ENCODE results near the gene TSHZ1. TPM values are rescaled to one million over a fixed set of nuclear protein-coding genes. Genes with fewer than 3 reads are reported as not detected.

Gene TSHZ1
- total RNA-seq, 1 experiment from 2014 or later = 7.4 TPM

GRCh38 chr18:75203416-75204268 lies 7.0 kb upstream of the TSHZ1 start:
- Histone ChIP-seq H3K4me3 (no peak overlapping the region), H3K79me2 (ENCODE audit: low read depth) (peaks cover 55% of the 10 kb centered on the region), H4K20me1 (ENCODE audit: insufficient read depth) (peaks cover 35% of the 10 kb centered on the region; the same call in 1 of the 2 replicates), H3K4me2 (no peak overlapping the region), H3K36me3 (ENCODE audit: low read depth) (peaks cover 9% of the 10 kb centered on the region; the same call in 1 of the 2 replicates), H2AFZ (no peak overlapping the region), H3F3A (ENCODE audit: insufficient read depth, low read depth) (no peaks in the 10 kb centered on the region; the same call in 1 of the 2 replicates), H3K27ac (no peak overlapping the region), H3K4me1 (replicated peaks; ENCODE audit: insufficient read depth) (peaks cover 16% of the 10 kb centered on the region), H3K9me3 (ENCODE audit: insufficient read depth, low read depth) (no peaks in the 10 kb centered on the region), H3K27me3 (ENCODE audit: insufficient read depth, low read depth) (no peaks in the 10 kb centered on the region), H3K9me2 (ENCODE audit: insufficient read depth) (no peaks in the 10 kb centered on the region)
- DNase-seq = no peak
- no TSS peak for BruUV-seq (replicated peaks)
- TF ChIP-seq EZH2 (IDR thresholded peaks at IDR 0.05; ENCODE audit: low read depth) (no peak), CTCF (conservative IDR thresholded peaks at IDR 0.05) (no peak)
- ChIA-PET CTCF (no interaction called here), POLR2A (ENCODE audit: unreplicated experiment) (interaction anchor here (0.7 kb wide), 1 partner anchor 917 kb away, joined by 4 read pairs; no protein-coding TSS in a partner anchor)
- intact Hi-C loops (cut with micrococcal nuclease; ENCODE audit: unreplicated experiment) = no loop called here

GRCh38 chr18:75204269-75204731 lies 6.3 kb upstream of the TSHZ1 start:
- POLR2A ChIA-PET (ENCODE audit: unreplicated experiment) = no interaction called here
- TF ChIP-seq EZH2 (IDR thresholded peaks at IDR 0.05; ENCODE audit: low read depth) (no peak), CTCF (conservative IDR thresholded peaks at IDR 0.05) (no peak)
- Histone ChIP-seq H3K79me2 (ENCODE audit: low read depth) (peaks cover 55% of the 10 kb centered on the region), H4K20me1 (ENCODE audit: insufficient read depth) (peaks cover 35% of the 10 kb centered on the region; the same call in 1 of the 2 replicates), H3K4me1 (replicated peaks; ENCODE audit: insufficient read depth) (peaks cover 16% of the 10 kb centered on the region), H3F3A (ENCODE audit: insufficient read depth, low read depth) (no peaks in the 10 kb centered on the region; the same call in 1 of the 2 replicates), H3K27me3 (ENCODE audit: insufficient read depth, low read depth) (no peaks in the 10 kb centered on the region), H3K9me3 (ENCODE audit: insufficient read depth, low read depth) (no peaks in the 10 kb centered on the region), H3K36me3 (ENCODE audit: low read depth) (peaks cover 9% of the 10 kb centered on the region; the same call in 1 of the 2 replicates), H2AFZ (no peak overlapping the region), H3K4me2 (no peak overlapping the region), H3K4me3 (no peak overlapping the region), H3K9me2 (ENCODE audit: insufficient read depth) (no peaks in the 10 kb centered on the region), H3K27ac (no peak overlapping the region)
- intact Hi-C loops (cut with micrococcal nuclease; ENCODE audit: unreplicated experiment) = no loop called here
- no TSS peak for BruUV-seq (replicated peaks)
- CTCF ChIA-PET = no interaction called here
- no peak for DNase-seq

GRCh38 chr18:75204732-75205513 lies 5.7 kb upstream of the TSHZ1 start:
- H3K4me2 ChIP-seq = no peak overlapping the region
- no peak overlapping the region for H3K4me3 ChIP-seq
- CTCF ChIA-PET = no interaction called here
- H3K27ac ChIP-seq = no peak overlapping the region
- intact Hi-C loops (cut with micrococcal nuclease; ENCODE audit: unreplicated experiment) = no loop called here
- H2AFZ ChIP-seq = no peak overlapping the region
- H3K36me3 ChIP-seq (ENCODE audit: low read depth) = peaks cover 9% of the 10 kb centered on the region; the same call in 1 of the 2 replicates
- POLR2A ChIA-PET (ENCODE audit: unreplicated experiment) = interaction anchor here (0.6 kb wide), 1 partner anchor 178 kb away, joined by 4 read pairs; no protein-coding TSS in a partner anchor
- TF ChIP-seq CTCF (conservative IDR thresholded peaks at IDR 0.05) (no peak), EZH2 (IDR thresholded peaks at IDR 0.05; ENCODE audit: low read depth) (no peak)
- peaks cover 18% of the 10 kb centered on the region for H3K4me1 ChIP-seq (replicated peaks; ENCODE audit: insufficient read depth)
- H3K9me3 ChIP-seq (ENCODE audit: insufficient read depth, low read depth) = no peaks in the 10 kb centered on the region
- peaks cover 55% of the 10 kb centered on the region for H3K79me2 ChIP-seq (ENCODE audit: low read depth)
- DNase-seq = no peak
- peaks cover 5% of the 10 kb centered on the region for H3F3A ChIP-seq (ENCODE audit: insufficient read depth, low read depth)
- H4K20me1 ChIP-seq (ENCODE audit: insufficient read depth) = peaks cover 35% of the 10 kb centered on the region; the same call in 1 of the 2 replicates
- BruUV-seq (replicated peaks) = no TSS peak
- H3K27me3 ChIP-seq (ENCODE audit: insufficient read depth, low read depth) = no peaks in the 10 kb centered on the region
- H3K9me2 ChIP-seq (ENCODE audit: insufficient read depth) = no peaks in the 10 kb centered on the region

All from PC-9 (cell line).